Uterus (tissue), 2 donors: ENCODE measurements around the gene MAGI2.

Experiments used
- CTCF ChIP-seq, 4 experiments: fragments of 200-600 bp in 2 of 4; fragments of 450-650 bp in 2 of 4; sonication (generic) in 2 of 4; IDR thresholded peaks; one replicate each; pipeline ENCODE4 v1.5.1; 2016 to 2019; ENCODE audit warnings: antibody characterized with exemption in 4 of 4, mild to moderate bottlenecking in 2 of 4, moderate library complexity in 1 of 4
- POLR2A ChIP-seq, 2 donors: fragments of 450-650 bp; IDR thresholded peaks; one replicate each; pipeline ENCODE4 v1.6.1; 2016; ENCODE audit warnings: antibody characterized with exemption in 2 of 2, mild to moderate bottlenecking in 1 of 2, moderate library complexity in 1 of 2

- TF ChIP-seq CTCF (IDR thresholded peaks at IDR 0.05) (no peak), POLR2A (IDR thresholded peaks at IDR 0.05) (no peak)
Observed at GRCh38 chr7:78879206-78879605, 574.3 kb downstream of the MAGI2 start.
